Vagina (tissue), 2 donors: Measurements from ENCODE around the gene NSMCE1. TPM values are rescaled to one million over a fixed set of nuclear protein-coding genes. Genes with fewer than 3 reads are reported as not detected.

Source experiments
- DNase-seq, 2 donors: peaks; one replicate each; pipeline ENCODE4 v3.0.0-alpha.2; 2017; ENCODE audit errors: extremely low spot score in 2 of 2
- H3K27ac ChIP-seq: fragments of 200-600 bp; sonication (generic); one replicate; pipeline ENCODE4 v1.5.1; 2019
- H3K27me3 ChIP-seq: fragments of 200-600 bp; sonication (generic); one replicate; pipeline ENCODE4 v1.5.1; 2019
- H3K36me3 ChIP-seq, 2 donors: fragments of 200-600 bp; sonication (generic); one replicate each; pipeline ENCODE4 v1.5.1; 2017 to 2019
- H3K4me1 ChIP-seq: fragments of 200-600 bp; sonication (generic); one replicate; pipeline ENCODE4 v1.5.1; 2019
- H3K4me3 ChIP-seq, 2 donors: fragments of 200-600 bp; sonication (generic); 1 replicate in 1 of 2; 2 replicates in 1 of 2; pipeline ENCODE4 v1.5.1; 2016 to 2019
- H3K9me3 ChIP-seq: fragments of 200-600 bp; sonication (generic); one replicate; pipeline ENCODE4 v1.5.1; 2019
- CTCF ChIP-seq, 3 experiments: fragments of 450-650 bp in 2 of 3; fragments of 200-600 bp in 1 of 3; sonication (generic) in 1 of 3; IDR thresholded peaks; one replicate each; pipeline ENCODE4 v1.5.1; 2017 to 2019; ENCODE audit warnings: antibody characterized with exemption in 3 of 3, mild to moderate bottlenecking in 2 of 3, moderate library complexity in 2 of 3
- POLR2A ChIP-seq, 2 donors: fragments of 450-650 bp; IDR thresholded peaks; one replicate each; pipeline ENCODE4 v1.6.1; 2017; ENCODE audit warnings: antibody characterized with exemption in 2 of 2, mild to moderate bottlenecking in 2 of 2, moderate library complexity in 2 of 2
- POLR2AphosphoS5 ChIP-seq, 2 donors: sonication (generic); formaldehyde crosslinking; IDR thresholded peaks; one replicate each; pipeline ENCODE4 v1.9.0; 2017; ENCODE audit warnings: antibody characterized with exemption in 2 of 2, mild to moderate bottlenecking in 2 of 2, low read depth in 1 of 2; ENCODE audit not compliant: insufficient read depth in 1 of 2
- intact Hi-C: fragments of 100-400 bp; cut with DNase I; formaldehyde crosslinking; loops from one replicate; pipeline ENCODE4 v1.15.1; 2023
- total RNA-seq: library from RNA; depleted of rRNA; stranded (reverse); fragments of >200 nt; gene quantifications from one replicate; pipeline ENCODE4 v1.2.3, GENCODE V29; 2016

Gene NSMCE1
- 24.6 TPM for total RNA-seq

- H3K4me3 ChIP-seq: peak within 1 kb of the TSS; percentile 51 to 83
- H3K27ac ChIP-seq: peak within 1 kb of the TSS; percentile 88
- TF ChIP-seq CTCF (IDR thresholded peaks at IDR 0.05): peak in 1 of 3 experiments; percentile 12
- peak; percentile 87 to 96 for TF ChIP-seq POLR2AphosphoS5 (IDR thresholded peaks at IDR 0.05; ENCODE audit: insufficient read depth in 1 of 2, low read depth in 1 of 2)
- TF ChIP-seq POLR2A (IDR thresholded peaks at IDR 0.05): peak; percentile 65 to 70
- no peaks in the 10 kb centered on the region for H3K27me3 ChIP-seq
- peak in 1 of 2 donors; percentile 96 for DNase-seq
- no peaks in the 10 kb centered on the region for H3K36me3 ChIP-seq
- no peaks in the 10 kb centered on the region for H3K9me3 ChIP-seq
- H3K4me1 ChIP-seq: peaks cover 22% of the 10 kb centered on the region
- intact Hi-C loops: no loop called here
Measured at GRCh38 chr16:27268376-27269299, at the start of gene NSMCE1. TSS of gene NSMCE1 (minus strand) at chr16:27268772. CDS start at chr16:27257570, 11,202 bp downstream.

GRCh38 chr16:27317738-27318391 is 49.3 kb upstream of the NSMCE1 start:
- no peaks in the 10 kb centered on the region for H3K36me3 ChIP-seq
- peak overlapping the region in 1 of 2 donors; percentile 11 for H3K4me3 ChIP-seq

GRCh38 chr16:27317320-27317719 is 48.7 kb upstream of the NSMCE1 start:
- Histone ChIP-seq H3K36me3 (no peaks in the 10 kb centered on the region), H3K27ac (peak overlapping the region; percentile 98), H3K27me3 (no peaks in the 10 kb centered on the region), H3K4me3 (no peak overlapping the region), H3K4me1 (peaks cover 87% of the 10 kb centered on the region), H3K9me3 (no peaks in the 10 kb centered on the region)
- intact Hi-C loops: no loop called here
- no peak for DNase-seq
- no peak for TF ChIP-seq POLR2AphosphoS5 (IDR thresholded peaks at IDR 0.05; ENCODE audit: insufficient read depth in 1 of 2, low read depth in 1 of 2)
- TF ChIP-seq POLR2A (IDR thresholded peaks at IDR 0.05): no peak
- no peak for TF ChIP-seq CTCF (IDR thresholded peaks at IDR 0.05)

More at GRCh38 chr16:27317738-27318391, 49.3 kb upstream of the NSMCE1 start:
- intact Hi-C loops: no loop called here
- Histone ChIP-seq H3K27me3 (no peaks in the 10 kb centered on the region), H3K9me3 (no peaks in the 10 kb centered on the region), H3K27ac (peak overlapping the region; percentile 98), H3K4me1 (peaks cover 90% of the 10 kb centered on the region)
- no peak for DNase-seq
- TF ChIP-seq CTCF (IDR thresholded peaks at IDR 0.05) (no peak), POLR2AphosphoS5 (IDR thresholded peaks at IDR 0.05; ENCODE audit: insufficient read depth in 1 of 2, low read depth in 1 of 2) (no peak), POLR2A (IDR thresholded peaks at IDR 0.05) (no peak)

- intact Hi-C loops: no loop called here
- DNase-seq: no peak
- peaks cover 75% of the 10 kb centered on the region for H3K4me1 ChIP-seq
Measured at GRCh38 chr16:27316038-27316680, 47.6 kb upstream of the NSMCE1 start.

More at GRCh38 chr16:27316038-27316680, 47.6 kb upstream of the NSMCE1 start:
- H3K9me3 ChIP-seq: no peaks in the 10 kb centered on the region
- H3K36me3 ChIP-seq: no peaks in the 10 kb centered on the region
- H3K4me3 ChIP-seq: peak overlapping the region; percentile 93 to 97
- peak overlapping the region; percentile 98 for H3K27ac ChIP-seq
- no peak for TF ChIP-seq POLR2AphosphoS5 (IDR thresholded peaks at IDR 0.05; ENCODE audit: insufficient read depth in 1 of 2, low read depth in 1 of 2)
- TF ChIP-seq CTCF (IDR thresholded peaks at IDR 0.05): no peak
- TF ChIP-seq POLR2A (IDR thresholded peaks at IDR 0.05): no peak
- no peaks in the 10 kb centered on the region for H3K27me3 ChIP-seq
